ENCODE measurements around the gene NANP.

GRCh38 chr20:25563876-25564275, 59.9 kb downstream of the NANP start:
- TF ChIP-seq, protein P1, sequence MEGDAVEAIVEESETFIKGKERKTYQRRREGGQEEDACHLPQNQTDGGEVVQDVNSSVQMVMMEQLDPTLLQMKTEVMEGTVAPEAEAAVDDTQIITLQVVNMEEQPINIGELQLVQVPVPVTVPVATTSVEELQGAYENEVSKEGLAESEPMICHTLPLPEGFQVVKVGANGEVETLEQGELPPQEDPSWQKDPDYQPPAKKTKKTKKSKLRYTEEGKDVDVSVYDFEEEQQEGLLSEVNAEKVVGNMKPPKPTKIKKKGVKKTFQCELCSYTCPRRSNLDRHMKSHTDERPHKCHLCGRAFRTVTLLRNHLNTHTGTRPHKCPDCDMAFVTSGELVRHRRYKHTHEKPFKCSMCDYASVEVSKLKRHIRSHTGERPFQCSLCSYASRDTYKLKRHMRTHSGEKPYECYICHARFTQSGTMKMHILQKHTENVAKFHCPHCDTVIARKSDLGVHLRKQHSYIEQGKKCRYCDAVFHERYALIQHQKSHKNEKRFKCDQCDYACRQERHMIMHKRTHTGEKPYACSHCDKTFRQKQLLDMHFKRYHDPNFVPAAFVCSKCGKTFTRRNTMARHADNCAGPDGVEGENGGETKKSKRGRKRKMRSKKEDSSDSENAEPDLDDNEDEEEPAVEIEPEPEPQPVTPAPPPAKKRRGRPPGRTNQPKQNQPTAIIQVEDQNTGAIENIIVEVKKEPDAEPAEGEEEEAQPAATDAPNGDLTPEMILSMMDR (IDR thresholded peaks at IDR 0.05), result no peak
- TF ChIP-seq POLR2A (IDR thresholded peaks at IDR 0.05), result no peak

Measured in testis (tissue), 2 donors.